Measurements from ENCODE around the gene OR2F1. TPM values are rescaled to one million over a fixed set of nuclear protein-coding genes. Genes with fewer than 3 reads are reported as not detected.

The OR2F1 gene
- total and polyA plus RNA-seq, 10 of the 15 experiments (the other 5 are each of a cell fraction or from before 2014, with no cell fraction given): not detected

DNA sequence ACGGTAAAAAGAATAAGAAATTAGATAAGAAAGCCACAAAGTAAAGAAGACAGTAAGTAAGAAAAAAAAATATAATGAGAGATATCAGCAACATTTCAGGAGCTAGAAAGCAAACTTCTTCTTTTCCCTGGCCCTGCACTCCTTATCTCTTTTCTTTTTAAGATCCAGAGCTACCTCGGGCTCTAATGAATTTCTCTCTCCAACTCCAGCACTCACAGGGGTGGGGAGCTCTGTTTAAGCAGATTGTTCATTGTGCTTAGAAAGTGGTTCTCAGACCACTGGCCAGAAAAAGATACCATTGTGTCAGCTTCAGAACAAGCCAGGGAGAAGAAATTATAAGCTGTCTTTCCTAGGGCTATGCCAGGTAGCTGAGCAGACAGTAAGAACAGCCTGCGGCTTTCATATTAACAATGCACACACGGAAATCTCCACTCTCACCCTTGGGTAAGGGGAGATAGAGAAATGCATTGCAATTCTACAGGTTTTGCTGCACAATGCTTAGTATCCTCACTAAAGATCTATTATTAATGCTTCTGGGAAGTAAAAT is 19.3 kb downstream of the OR2F1 start (continued):
- TF ChIP-seq PML (IDR thresholded peaks at IDR 0.05; ENCODE audit: low read length) (no peak), ASH2L (IDR thresholded peaks at IDR 0.05; ENCODE audit: borderline replicate concordance, low read depth) (no peak)
- TF ChIP-seq, protein P1, sequence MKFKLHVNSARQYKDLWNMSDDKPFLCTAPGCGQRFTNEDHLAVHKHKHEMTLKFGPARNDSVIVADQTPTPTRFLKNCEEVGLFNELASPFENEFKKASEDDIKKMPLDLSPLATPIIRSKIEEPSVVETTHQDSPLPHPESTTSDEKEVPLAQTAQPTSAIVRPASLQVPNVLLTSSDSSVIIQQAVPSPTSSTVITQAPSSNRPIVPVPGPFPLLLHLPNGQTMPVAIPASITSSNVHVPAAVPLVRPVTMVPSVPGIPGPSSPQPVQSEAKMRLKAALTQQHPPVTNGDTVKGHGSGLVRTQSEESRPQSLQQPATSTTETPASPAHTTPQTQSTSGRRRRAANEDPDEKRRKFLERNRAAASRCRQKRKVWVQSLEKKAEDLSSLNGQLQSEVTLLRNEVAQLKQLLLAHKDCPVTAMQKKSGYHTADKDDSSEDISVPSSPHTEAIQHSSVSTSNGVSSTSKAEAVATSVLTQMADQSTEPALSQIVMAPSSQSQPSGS (IDR thresholded peaks at IDR 0.05; ENCODE audit: low read length): no peak

DNA sequence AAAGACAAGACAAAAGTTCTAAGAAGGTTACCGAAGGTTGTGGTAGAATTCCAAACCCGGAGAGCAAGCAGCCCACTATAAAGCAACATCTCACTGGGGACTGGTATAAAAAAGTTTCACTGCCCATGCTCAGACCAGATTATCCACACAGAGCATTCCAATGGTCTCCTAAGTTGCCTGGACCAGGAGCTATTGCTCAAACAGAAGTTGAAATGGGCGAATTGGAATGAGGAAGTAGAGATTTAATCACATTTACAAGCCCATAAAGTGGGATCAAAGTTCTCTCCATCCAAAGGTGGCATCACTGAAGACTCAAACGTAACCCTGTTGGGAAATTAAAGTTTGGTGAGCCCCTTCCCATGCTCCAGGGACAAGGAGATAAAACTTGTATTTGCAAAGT is 19.8 kb downstream of the OR2F1 start:
- no peak for FAIRE-seq
- H3K4me3 ChIP-seq: no peak overlapping the region
- no peak overlapping the region for H3K9ac ChIP-seq (ENCODE audit: control insufficient read depth, insufficient read depth, low read length)
- in situ Hi-C loops (cut with MboI) (no loop called here), intact Hi-C loops (cut with micrococcal nuclease; ENCODE audit: unreplicated experiment) (no loop called here)
- ChIA-PET CTCF (no interaction called here), SMC1A (ENCODE audit: uncharacterized antibody, unreplicated experiment) (no interaction called here), POLR2A (no interaction called here), RAD21 (ENCODE audit: unreplicated experiment) (no interaction called here)
- no peaks in the 10 kb centered on the region for H4K20me1 ChIP-seq (ENCODE audit: control insufficient read depth, insufficient read depth)
- BruUV-seq (replicated peaks): no TSS peak
- TF ChIP-seq RCOR1 (conservative IDR thresholded peaks at IDR 0.05; ENCODE audit: low read depth, low read length) (no peak), POLR2AphosphoS5 (IDR thresholded peaks at IDR 0.05; ENCODE audit: low read length) (no peak), RELA (IDR thresholded peaks at IDR 0.05; ENCODE audit: borderline replicate concordance, partially characterized antibody) (no peak), SREBF2 (IDR thresholded peaks at IDR 0.05; ENCODE audit: low read length) (no peak), SPI1 (IDR thresholded peaks at IDR 0.05; ENCODE audit: borderline replicate concordance, insufficient read depth, low read depth, low read length) (no peak), MYB (IDR thresholded peaks at IDR 0.05; ENCODE audit: borderline replicate concordance, low read depth, low read length) (no peak), STAT1 (conservative IDR thresholded peaks at IDR 0.05) (no peak), MYC (IDR thresholded peaks at IDR 0.05; ENCODE audit: insufficient read depth, insufficient read length, insufficient replicate concordance, low read length, severe bottlenecking) (no peak)
- no peak overlapping the region for H2AFZ ChIP-seq (ENCODE audit: control insufficient read depth, low read depth, low read length)
- no peak overlapping the region for H3K4me2 ChIP-seq (ENCODE audit: control insufficient read depth, insufficient read depth)
- H3K36me3 ChIP-seq (ENCODE audit: control insufficient read depth in 2 of 2, insufficient read depth in 2 of 2, low read length in 1 of 2): no peaks in the 10 kb centered on the region
- H3K27ac ChIP-seq (ENCODE audit: control insufficient read depth, insufficient read depth): no peak overlapping the region
- no peaks in the 10 kb centered on the region for H3K27me3 ChIP-seq (replicated peaks in 1 of 2; ENCODE audit: control insufficient read depth in 2 of 2, insufficient read depth in 2 of 2, low read length in 1 of 2)
- H3K79me2 ChIP-seq (ENCODE audit: control insufficient read depth, insufficient read depth, low read length): no peaks in the 10 kb centered on the region
- WGBS (ENCODE audit: insufficient coverage, insufficient replicate concordance, low lambda C conversion rate, missing lambda C conversion rate): 27% methylated on average over 4 of the region's 4 CpGs
- no peak for ATAC-seq
- no peak for DNase-seq (ENCODE audit: low read depth, low spot score)
- no peaks in the 10 kb centered on the region for H3K4me1 ChIP-seq (ENCODE audit: control insufficient read depth, insufficient read depth, low read length)
- H3K9me3 ChIP-seq (replicated peaks; ENCODE audit: control insufficient read depth, insufficient read depth, low read length): no peaks in the 10 kb centered on the region
